Spleen (tissue), 11 donors: ENCODE data around the gene MYO1A. TPM values are rescaled to one million over a fixed set of nuclear protein-coding genes. Genes with fewer than 3 reads are reported as not detected.

Experiments used
- DNase-seq: peaks from one replicate; pipeline ENCODE4 v3.0.0-alpha.2; 2020
- H3K27ac ChIP-seq, 8 donors: fragments of 200-600 bp; sonication (generic) in 7 of 8; 1 replicate in 4 of 8; 2 replicates in 4 of 8; pipeline versions ENCODE4 v1.5.0 to v1.8.0; 2016 to 2021; ENCODE audit warnings: inconsistent platforms in 4 of 8, mild to moderate bottlenecking in 4 of 8, moderate library complexity in 1 of 8
- H3K27me3 ChIP-seq, 7 donors: fragments of 200-600 bp; sonication (generic) in 6 of 7; replicated peaks in 1 of 7; 1 replicate in 4 of 7; 2 replicates in 3 of 7; pipeline versions ENCODE4 v1.5.0 to v1.8.0; 2016 to 2021; ENCODE audit warnings: inconsistent platforms in 3 of 7, mild to moderate bottlenecking in 1 of 7
- H3K36me3 ChIP-seq, 6 donors: fragments of 200-600 bp; sonication (generic) in 5 of 6; 1 replicate in 4 of 6; 2 replicates in 2 of 6; pipeline versions ENCODE4 v1.5.0 to v1.8.0; 2016 to 2021; ENCODE audit warnings: inconsistent platforms in 2 of 6
- H3K4me1 ChIP-seq, 6 donors: fragments of 200-600 bp; sonication (generic) in 5 of 6; 1 replicate in 3 of 6; 2 replicates in 3 of 6; pipeline versions ENCODE4 v1.5.0 to v1.8.0; 2016 to 2021; ENCODE audit warnings: inconsistent platforms in 3 of 6
- H3K4me3 ChIP-seq, 8 donors: fragments of 200-600 bp; sonication (generic) in 7 of 8; 1 replicate in 4 of 8; 2 replicates in 4 of 8; pipeline versions ENCODE4 v1.5.0 to v1.8.0; 2016 to 2021; ENCODE audit warnings: inconsistent platforms in 4 of 8, mild to moderate bottlenecking in 4 of 8, moderate library complexity in 2 of 8
- H3K9me3 ChIP-seq, 8 donors: fragments of 200-600 bp; sonication (generic) in 7 of 8; 1 replicate in 4 of 8; 2 replicates in 4 of 8; pipeline versions ENCODE4 v1.5.0 to v1.8.0; 2016 to 2021; ENCODE audit warnings: inconsistent platforms in 4 of 8
- CTCF ChIP-seq, 11 experiments: fragments of 200-600 bp in 7 of 11; fragments of 450-650 bp in 4 of 11; sonication (generic) in 4 of 11; IDR thresholded peaks in 8 of 11; conservative IDR thresholded peaks in 3 of 11; 1 replicate in 7 of 11; 2 replicates in 4 of 11; pipeline versions ENCODE4 v1.4.0 to v1.8.0; 2016 to 2021; ENCODE audit warnings: antibody characterized with exemption in 11 of 11, inconsistent platforms in 4 of 11, mild to moderate bottlenecking in 1 of 11
- POLR2A ChIP-seq, 3 donors: fragments of 450-650 bp; IDR thresholded peaks; one replicate each; pipeline ENCODE4 v1.5.1; 2017; ENCODE audit warnings: antibody characterized with exemption in 3 of 3, mild to moderate bottlenecking in 1 of 3
- POLR2AphosphoS5 ChIP-seq, 3 donors: sonication (generic); formaldehyde crosslinking; IDR thresholded peaks; one replicate each; pipeline ENCODE4 v1.5.1; 2017; ENCODE audit warnings: antibody characterized with exemption in 3 of 3
- WGBS, 5 donors: extraction: QIAGEN DNeasy Blood & Tissue Kit in 3 of 5; methylation state at CpG; one replicate each; pipeline versions ENCODE4 v1.1.5 to v1.1.7; 2013 to 2018; 5-methylcytosine and 5-hydroxymethylcytosine counted together
- intact Hi-C: fragments of 100-400 bp; cut with DNase I; formaldehyde crosslinking; loops from one replicate; pipeline ENCODE4 v1.15.0; 2023; ENCODE audit warnings: low total_unique reads
- polyA plus RNA-seq, 3 donors: library from polyadenylated mRNA; stranded (reverse); fragments of 200-250 nt; gene quantifications; one replicate each; pipeline ENCODE4 v1.2.1, GENCODE V29; 2013
- total RNA-seq, 7 donors: library from RNA; depleted of rRNA in 3 of 7; stranded (reverse); fragments of >200 nt in 3 of 7; fragmentation: NEBNext Ultra II Directional in 4 of 7; extraction: Animal tissue kit (Norgen Biotek cat#: 25700) in 4 of 7; gene quantifications; one replicate each; pipeline versions ENCODE4 v1.1.0 to v1.2.1, GENCODE V29; 2016 to 2021
- donor health status: healthy with polysubstance abuse.
- donor health status: DM: no; HTN: no; CAD: no; lungs with moderate emphysema.
- donor health status: DM: no; HTN: no; CAD: no.
- donor health status: Bipolar disorder and iron deficiency.
- donor health status: healthy.
- donor health status: DM: no; HTN: no; CAD: no.
- donor health status: DM: yes; HTN: yes; CAD: no.

The MYO1A gene
- total and polyA plus RNA-seq, 10 donors = 0.12 to 1.4 (median 0.22) TPM; not detected in 1

- TF ChIP-seq POLR2A (IDR thresholded peaks at IDR 0.05) (no peak), CTCF (IDR thresholded peaks at IDR 0.05 in 8 of 11, conservative IDR thresholded peaks at IDR 0.05 in 3 of 11) (no peak), POLR2AphosphoS5 (IDR thresholded peaks at IDR 0.05) (no peak)
- DNase-seq = no peak
- H3K27ac ChIP-seq = peak overlapping the region in 2 of 8 donors; percentile 70 to 80
- no peaks in the 10 kb centered on the region for H3K9me3 ChIP-seq
- H3K4me3 ChIP-seq = no peak overlapping the region
- no peaks in the 10 kb centered on the region for H3K36me3 ChIP-seq
- WGBS, 5 donors = 68 to 80% (median 75%) methylated on average over 6 of the region's 6 CpGs
- intact Hi-C loops = no loop called here
- H3K4me1 ChIP-seq = peaks cover 0 to 41% (median 28%) of the 10 kb centered on the region in 6 donors
- no peaks in the 10 kb centered on the region for H3K27me3 ChIP-seq
Measured at GRCh38 chr12:57046086-57046791, 3.7 kb downstream of the MYO1A start.

DNA sequence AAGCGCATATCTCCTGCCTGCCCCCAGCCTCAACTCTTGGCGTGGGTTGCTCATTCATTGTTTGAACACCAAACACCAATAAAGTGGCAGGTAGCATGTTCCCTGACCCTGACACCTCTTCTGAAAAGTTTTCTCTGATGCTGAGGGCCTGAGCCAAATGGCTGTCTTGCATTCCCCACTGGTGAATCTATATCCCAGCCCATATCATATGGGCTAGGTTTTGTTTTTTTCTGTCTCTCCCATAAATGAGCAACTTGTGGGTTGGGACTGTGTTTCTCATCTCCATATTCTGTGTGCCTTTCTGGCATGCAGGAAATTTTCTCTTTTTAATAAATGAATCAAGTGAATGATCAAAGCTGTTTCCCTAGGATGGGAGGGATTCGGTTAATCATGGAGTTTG lies 5.0 kb downstream of the MYO1A start:
- intact Hi-C loops = no loop called here
- WGBS, 5 donors = 89 to 96% (median 94%) methylated on average over 3 of the region's 3 CpGs
- peaks cover 0 to 45% (median 28%) of the 10 kb centered on the region in 6 donors for H3K4me1 ChIP-seq
- H3K4me3 ChIP-seq = no peak overlapping the region
- no peak for TF ChIP-seq POLR2A (IDR thresholded peaks at IDR 0.05)
- no peak for TF ChIP-seq POLR2AphosphoS5 (IDR thresholded peaks at IDR 0.05)
- TF ChIP-seq CTCF (IDR thresholded peaks at IDR 0.05 in 8 of 11, conservative IDR thresholded peaks at IDR 0.05 in 3 of 11) = no peak
- H3K27me3 ChIP-seq = no peaks in the 10 kb centered on the region
- no peaks in the 10 kb centered on the region for H3K9me3 ChIP-seq
- H3K36me3 ChIP-seq = no peaks in the 10 kb centered on the region
- no peak for DNase-seq
- H3K27ac ChIP-seq = no peak overlapping the region

GRCh38 chr12:57044468-57044867 lies 5.5 kb downstream of the MYO1A start:
- Histone ChIP-seq H3K36me3 (no peaks in the 10 kb centered on the region), H3K4me1 (peaks cover 0 to 42% (median 27%) of the 10 kb centered on the region in 6 donors), H3K9me3 (no peaks in the 10 kb centered on the region), H3K27ac (no peak overlapping the region), H3K27me3 (no peaks in the 10 kb centered on the region), H3K4me3 (no peak overlapping the region)
- TF ChIP-seq CTCF (IDR thresholded peaks at IDR 0.05 in 8 of 11, conservative IDR thresholded peaks at IDR 0.05 in 3 of 11) (no peak), POLR2AphosphoS5 (IDR thresholded peaks at IDR 0.05) (no peak), POLR2A (IDR thresholded peaks at IDR 0.05) (no peak)
- DNase-seq = no peak
- 86 to 96% (median 88%) methylated on average over 6 of the region's 6 CpGs for WGBS, 5 donors
- intact Hi-C loops = no loop called here

GRCh38 chr12:57042695-57043094 lies 7.2 kb downstream of the MYO1A start:
- H3K27me3 ChIP-seq = no peaks in the 10 kb centered on the region
- intact Hi-C loops = no loop called here
- H3K36me3 ChIP-seq = no peaks in the 10 kb centered on the region
- no peak overlapping the region for H3K4me3 ChIP-seq
- 81 to 100% (median 95%) methylated on average over 2 of the region's 2 CpGs for WGBS, 5 donors
- H3K4me1 ChIP-seq = peaks cover 0 to 24% (median 16%) of the 10 kb centered on the region in 6 donors
- H3K9me3 ChIP-seq = no peaks in the 10 kb centered on the region
- no peak for DNase-seq
- no peak overlapping the region for H3K27ac ChIP-seq
- no peak for TF ChIP-seq POLR2AphosphoS5 (IDR thresholded peaks at IDR 0.05)
- TF ChIP-seq POLR2A (IDR thresholded peaks at IDR 0.05) = no peak
- no peak for TF ChIP-seq CTCF (IDR thresholded peaks at IDR 0.05 in 8 of 11, conservative IDR thresholded peaks at IDR 0.05 in 3 of 11)
